Epithelial cell of proximal tubule (primary cell): ENCODE measurements around the gene SGSH. TPM values are rescaled to one million over a fixed set of nuclear protein-coding genes. Genes with fewer than 3 reads are reported as not detected.
"Not testable (repeated sequence)": the region's sequence is repeated elsewhere in the genome, so short reads cannot be mapped to it uniquely, and the experiment has no call there.

Source experiments
- DNase-seq: peaks from one replicate; pipeline ENCODE4 v3.0.0-alpha.2; 2011; ENCODE audit warnings: low read depth
- H3K4me3 ChIP-seq: 2 replicates; pipeline ENCODE4 v1.5.1; 2011; ENCODE audit warnings: low read depth, mild to moderate bottlenecking, low read length
- total RNA-seq: library from RNA; depleted of rRNA; stranded (reverse); fragments of >200 nt; gene quantifications from 2 replicates; pipeline ENCODE4 v1.2.3, GENCODE V29; 2015
- TF ChIP-seq, protein P1 (sequence below): conservative IDR thresholded peaks from 2 replicates; pipeline ENCODE4 v1.5.1; 2012; ENCODE audit warnings: low read depth, mild to moderate bottlenecking, low read length

Gene SGSH
- total RNA-seq, 1 donor from 2014 or later, result 24.2 TPM

DNA sequence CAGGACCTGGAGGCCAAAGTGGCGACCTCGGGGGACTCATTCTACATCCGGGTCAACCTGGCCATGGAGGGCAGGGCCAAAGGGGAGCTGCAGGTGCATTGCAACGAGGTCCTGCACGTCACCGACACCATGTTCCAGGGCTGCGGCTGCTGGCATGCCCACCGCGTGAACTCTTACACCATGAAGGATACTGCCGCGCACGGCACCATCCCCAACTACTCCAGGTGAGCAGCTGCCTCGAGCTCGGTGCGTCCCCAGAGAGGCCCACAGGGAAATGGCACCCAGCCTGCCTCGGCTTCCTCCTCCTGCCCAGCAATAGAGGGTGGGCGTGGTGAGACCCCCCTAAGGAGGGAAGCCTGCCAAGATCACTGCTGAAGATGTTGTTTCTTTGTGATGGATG lies 17.9 kb downstream of the SGSH start:
- TF ChIP-seq, protein P1, sequence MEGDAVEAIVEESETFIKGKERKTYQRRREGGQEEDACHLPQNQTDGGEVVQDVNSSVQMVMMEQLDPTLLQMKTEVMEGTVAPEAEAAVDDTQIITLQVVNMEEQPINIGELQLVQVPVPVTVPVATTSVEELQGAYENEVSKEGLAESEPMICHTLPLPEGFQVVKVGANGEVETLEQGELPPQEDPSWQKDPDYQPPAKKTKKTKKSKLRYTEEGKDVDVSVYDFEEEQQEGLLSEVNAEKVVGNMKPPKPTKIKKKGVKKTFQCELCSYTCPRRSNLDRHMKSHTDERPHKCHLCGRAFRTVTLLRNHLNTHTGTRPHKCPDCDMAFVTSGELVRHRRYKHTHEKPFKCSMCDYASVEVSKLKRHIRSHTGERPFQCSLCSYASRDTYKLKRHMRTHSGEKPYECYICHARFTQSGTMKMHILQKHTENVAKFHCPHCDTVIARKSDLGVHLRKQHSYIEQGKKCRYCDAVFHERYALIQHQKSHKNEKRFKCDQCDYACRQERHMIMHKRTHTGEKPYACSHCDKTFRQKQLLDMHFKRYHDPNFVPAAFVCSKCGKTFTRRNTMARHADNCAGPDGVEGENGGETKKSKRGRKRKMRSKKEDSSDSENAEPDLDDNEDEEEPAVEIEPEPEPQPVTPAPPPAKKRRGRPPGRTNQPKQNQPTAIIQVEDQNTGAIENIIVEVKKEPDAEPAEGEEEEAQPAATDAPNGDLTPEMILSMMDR, result no peak
- no peak for DNase-seq
- no peak overlapping the region for H3K4me3 ChIP-seq

DNA sequence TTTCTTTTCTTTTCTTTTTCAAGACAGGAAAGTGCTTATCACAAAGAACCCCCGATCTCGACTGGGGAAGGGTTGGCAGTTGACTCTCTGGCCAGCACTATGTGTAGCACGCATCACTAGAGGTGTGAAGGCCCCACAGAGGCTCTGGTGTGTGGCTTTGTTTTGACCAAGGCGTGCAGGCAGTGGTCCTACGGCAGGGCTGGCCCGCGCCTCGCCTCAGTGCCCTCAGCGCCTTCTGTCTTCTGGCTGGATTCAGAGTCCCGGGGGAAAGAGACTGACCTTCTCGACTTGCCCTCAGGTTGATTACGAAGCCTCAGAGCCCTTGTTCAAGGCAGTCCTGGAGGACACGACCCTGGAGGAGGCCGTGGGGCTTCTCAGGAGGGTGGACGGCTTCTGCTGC lies 18.7 kb downstream of the SGSH start:
- no peak for DNase-seq
- TF ChIP-seq, protein P1, result no peak
- no peak overlapping the region for H3K4me3 ChIP-seq

- not testable (repeated sequence) for DNase-seq, H3K4me3 ChIP-seq
These were observed 20.8 kb downstream of the SGSH start for GRCh38 chr17:80199295-80199694.

DNA sequence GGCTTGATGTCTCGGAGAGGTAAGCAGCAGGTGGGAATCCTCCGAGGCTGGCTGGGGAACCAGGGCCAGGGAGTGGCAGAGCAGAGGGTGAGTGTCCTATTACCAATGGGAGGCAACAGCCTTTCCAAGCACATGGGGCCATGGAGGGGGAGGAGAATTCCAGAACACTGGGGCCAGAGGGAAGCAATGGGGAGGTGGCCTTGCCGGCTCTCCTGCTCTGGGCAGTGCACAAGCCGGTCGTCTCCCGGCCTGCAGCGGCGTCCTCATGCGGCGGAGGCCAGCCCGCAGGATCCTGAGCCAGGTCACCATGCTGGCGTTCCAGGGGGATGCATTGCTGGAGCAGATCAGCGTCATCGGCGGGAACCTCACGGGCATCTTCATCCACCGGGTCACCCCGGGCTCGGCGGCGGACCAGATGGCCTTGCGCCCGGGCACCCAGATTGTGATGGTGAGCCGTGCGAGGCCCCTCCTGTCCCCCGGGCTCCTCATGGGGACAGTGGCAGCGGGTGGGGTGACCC lies 21.9 kb downstream of the SGSH start:
- H3K4me3 ChIP-seq, result no peak overlapping the region
- TF ChIP-seq, protein P1, result no peak
- DNase-seq, result no peak

GRCh38 chr17:80196652-80197051 lies 23.5 kb downstream of the SGSH start:
- H3K4me3 ChIP-seq, result no peak overlapping the region
- TF ChIP-seq, protein P1, result no peak
- DNase-seq, result no peak

DNA sequence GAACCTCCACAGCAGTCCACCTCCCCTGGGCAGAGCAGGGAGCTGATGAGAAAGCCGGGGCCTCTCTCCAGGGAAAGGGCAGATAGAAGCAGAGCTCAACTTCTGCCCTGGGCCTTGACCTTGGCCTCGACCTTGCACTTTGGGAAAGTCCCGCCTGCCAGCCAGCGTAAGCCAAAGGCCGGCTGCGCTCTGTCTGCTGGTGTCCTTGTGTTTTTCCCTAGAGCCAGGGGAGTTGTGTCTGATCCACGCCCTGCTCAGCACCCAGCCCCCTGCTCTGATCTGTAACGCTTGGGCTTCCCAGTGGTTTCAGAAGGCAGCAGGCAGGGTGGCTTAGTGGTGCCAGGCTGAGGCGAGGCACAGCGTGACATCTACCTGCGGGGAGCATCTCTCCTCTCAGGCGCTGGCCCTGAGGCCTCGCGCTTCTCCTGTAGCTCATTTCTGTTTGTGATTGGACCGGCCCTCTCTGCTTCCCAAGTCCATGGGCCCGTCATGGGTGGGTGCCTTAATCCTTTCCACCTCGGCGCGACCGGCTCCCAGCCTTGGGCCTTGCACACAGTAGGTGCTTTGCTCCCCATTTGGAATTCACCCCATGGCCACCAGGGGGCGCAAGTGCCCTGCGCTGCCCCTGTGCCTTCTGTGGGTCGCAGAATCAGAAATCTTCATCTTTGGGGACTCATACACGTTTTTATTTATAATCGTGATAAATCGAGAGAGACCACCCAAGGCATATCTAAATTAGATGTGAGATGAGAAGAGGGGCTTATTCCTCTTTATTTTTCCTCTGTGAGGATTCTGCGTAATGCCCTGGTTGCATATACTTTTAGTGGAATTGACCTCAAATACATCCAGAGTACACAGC lies 24.2 kb downstream of the SGSH start:
- H3K4me3 ChIP-seq, result no peak overlapping the region
- no peak for DNase-seq

DNA sequence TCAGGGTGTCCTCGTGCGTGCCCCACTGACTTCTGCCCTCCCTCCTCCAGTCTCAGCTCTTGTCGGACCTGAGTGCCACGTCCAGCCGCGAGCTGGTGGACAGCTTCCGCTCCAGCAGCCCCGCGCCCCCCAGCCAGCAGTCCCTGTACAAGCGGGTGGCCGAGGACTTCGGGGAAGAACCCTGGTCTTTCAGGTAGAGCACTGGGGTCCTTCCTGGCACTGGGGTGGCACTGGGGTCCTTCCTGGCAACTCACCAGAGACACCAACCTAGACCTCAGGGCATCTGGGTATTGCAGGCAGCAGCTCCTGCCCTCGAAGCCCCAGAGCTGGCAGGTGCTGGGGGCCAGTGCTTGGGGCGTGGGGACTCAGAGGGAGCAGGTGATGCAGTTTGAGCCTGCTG lies 25.0 kb downstream of the SGSH start:
- DNase-seq, result no peak
- H3K4me3 ChIP-seq, result no peak overlapping the region
- TF ChIP-seq, protein P1, result no peak

More for the DNA sequence above, 24.2 kb downstream of the SGSH start:
- TF ChIP-seq, protein P1, result peak; percentile 81
